Ovary (tissue), 9 donors: ENCODE results near the gene FBXO15. TPM values are rescaled to one million over a fixed set of nuclear protein-coding genes. Genes with fewer than 3 reads are reported as not detected.

Experiments
- DNase-seq, 5 donors: peaks; one replicate each; pipeline ENCODE4 v3.0.0-alpha.2; 2019 to 2020
- H3K27ac ChIP-seq, 2 donors: fragments of 200-600 bp; one replicate each; pipeline versions ENCODE4 v1.5.1 to v1.8.0; 2019 to 2022
- H3K27me3 ChIP-seq: fragments of 200-600 bp; one replicate; pipeline ENCODE4 v1.8.0; 2022
- H3K36me3 ChIP-seq: fragments of 200-600 bp; sonication (generic); one replicate; pipeline ENCODE4 v1.5.1; 2019
- H3K4me1 ChIP-seq: one replicate; pipeline ENCODE4 v1.8.1; 2013; ENCODE audit warnings: mild to moderate bottlenecking, moderate library complexity; ENCODE audit not compliant: insufficient read depth
- H3K4me3 ChIP-seq: fragments of 200-600 bp; sonication (generic); one replicate; pipeline ENCODE4 v1.5.1; 2017
- H3K9me3 ChIP-seq, 2 donors: fragments of 200-600 bp in 1 of 2; sonication (generic) in 1 of 2; one replicate each; pipeline versions ENCODE4 v1.5.1 to v1.8.1; 2013 to 2019; ENCODE audit warnings: mild to moderate bottlenecking in 1 of 2, moderate library complexity in 1 of 2
- EP300 ChIP-seq: sonication (generic); formaldehyde crosslinking; IDR thresholded peaks from one replicate; pipeline ENCODE4 v1.6.1; 2017; ENCODE audit warnings: antibody characterized with exemption
- POLR2A ChIP-seq: fragments of 450-650 bp; IDR thresholded peaks from one replicate; pipeline ENCODE4 v1.6.1; 2017; ENCODE audit warnings: antibody characterized with exemption, mild to moderate bottlenecking, moderate library complexity
- WGBS, 3 donors: extraction: QIAGEN DNeasy Blood & Tissue Kit in 1 of 3; methylation state at CpG; one replicate each; pipeline versions ENCODE4 v1.1.5 to v1.1.7; 2013 to 2017; 5-methylcytosine and 5-hydroxymethylcytosine counted together
- intact Hi-C, 4 donors: fragments of 100-400 bp; cut with DNase I; formaldehyde crosslinking; loops; one replicate each; pipeline versions ENCODE4 v1.11.0 to v1.15.1; 2022 to 2023
- polyA plus RNA-seq, 2 donors: library from polyadenylated mRNA; stranded (reverse); fragments of 200-250 nt in 1 of 2; fragments of 350-450 nt in 1 of 2; fragmentation: Illumina TruSeq in 1 of 2; extraction: RNeasy Lipid Tissue Mini Kit (QIAGEN cat#74804) in 1 of 2; gene quantifications; one replicate each; pipeline ENCODE4 v1.2.3, GENCODE V29; 2013 to 2014
- total RNA-seq, 7 donors: library from RNA; depleted of rRNA in 2 of 7; stranded (reverse); fragments of >200 nt in 2 of 7; fragmentation: NEBNext Ultra II Directional in 3 of 7; extraction: Animal tissue kit (Norgen Biotek cat#: 25700) in 3 of 7; gene quantifications; one replicate each; pipeline versions ENCODE4 v1.1.0 to v1.2.4, GENCODE V29; 2016 to 2023
- TF ChIP-seq, protein P1 (sequence below), 3 donors: fragments of 450-650 bp in 2 of 3; fragments of 200-600 bp in 1 of 3; IDR thresholded peaks; one replicate each; pipeline versions ENCODE4 v1.5.1 to v1.8.0; 2016 to 2022; ENCODE audit warnings: antibody characterized with exemption in 3 of 3, mild to moderate bottlenecking in 1 of 3
- donor health status: DM: no; HTN: no; CAD: no; lungs with moderate emphysema.
- donor health status: DM: no; HTN: no; CAD: no.
- donor health status: Bipolar disorder and iron deficiency.
- donor health status: DM: yes; HTN: yes; CAD: no.
- donor health status: DM: no; HTN: no; CAD: no.
- donor health status: DM: yes; HTN: yes; CAD: no.

The FBXO15 gene
- total and polyA plus RNA-seq, 9 donors, result 0.40 to 13.6 (median 1.1) TPM

DNA sequence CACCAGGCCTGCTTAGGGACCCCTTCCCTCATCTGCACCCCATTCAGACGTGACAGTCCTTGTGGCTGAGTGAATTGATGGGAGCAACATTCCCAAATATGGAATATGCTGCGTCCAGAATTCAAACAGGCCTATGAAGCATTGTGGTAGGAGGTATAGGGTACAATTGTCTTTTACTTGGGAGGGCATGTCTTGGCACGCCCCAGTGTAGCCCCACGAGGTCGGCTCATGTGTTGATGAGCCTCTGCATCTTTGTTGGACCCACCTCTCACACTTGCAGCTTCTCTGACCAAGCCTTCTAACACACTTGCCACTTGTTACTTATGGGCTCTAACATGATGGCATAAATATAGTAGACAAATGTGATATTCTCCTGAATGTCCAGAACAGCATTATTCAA, 2.2 kb upstream of the FBXO15 start:
- intact Hi-C loops, result loop anchor here in 1 of 4 donors (5.0 kb wide), 1 partner anchor 137 kb away; no protein-coding TSS in a partner anchor
- peaks cover 7% of the 10 kb centered on the region for H3K4me1 ChIP-seq
- WGBS, 3 donors, result 69 to 75% (median 75%) methylated on average over 5 of the region's 5 CpGs

DNA sequence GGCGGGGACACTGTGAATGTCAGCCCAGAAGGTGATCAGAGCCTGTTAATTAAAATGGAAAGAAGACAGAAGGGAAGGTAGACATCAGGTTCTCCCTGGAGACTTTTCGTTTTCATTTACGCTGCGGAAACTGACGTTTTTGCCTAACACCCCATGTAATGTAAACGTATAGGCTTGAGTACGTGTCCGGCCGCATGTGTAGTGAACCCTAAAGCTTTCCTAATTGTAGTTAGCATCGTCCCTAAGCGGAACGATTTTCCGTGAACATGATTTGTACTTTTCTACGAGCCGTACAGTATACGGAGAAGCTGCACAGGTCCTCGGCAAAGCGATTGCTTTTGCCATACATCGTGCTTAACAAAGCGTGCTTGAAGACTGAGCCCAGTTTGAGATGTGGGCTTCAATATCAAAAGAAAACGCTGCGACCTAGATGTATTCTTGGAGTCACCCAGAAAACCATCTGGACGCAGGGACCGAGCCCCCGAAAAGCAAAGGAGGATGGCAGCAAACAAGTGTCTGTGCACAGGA, 973 bp upstream of the FBXO15 start:
- intact Hi-C loops, result loop anchor here in 1 of 4 donors (5.0 kb wide), 1 partner anchor 139 kb away; no protein-coding TSS in a partner anchor
- no peaks in the 10 kb centered on the region for H3K27me3 ChIP-seq
- H3K9me3 ChIP-seq, result no peaks in the 10 kb centered on the region
- H3K27ac ChIP-seq, result peak overlapping the region in 1 of 2 donors; percentile 9
- TF ChIP-seq EP300, result no peak
- TF ChIP-seq, protein P1, sequence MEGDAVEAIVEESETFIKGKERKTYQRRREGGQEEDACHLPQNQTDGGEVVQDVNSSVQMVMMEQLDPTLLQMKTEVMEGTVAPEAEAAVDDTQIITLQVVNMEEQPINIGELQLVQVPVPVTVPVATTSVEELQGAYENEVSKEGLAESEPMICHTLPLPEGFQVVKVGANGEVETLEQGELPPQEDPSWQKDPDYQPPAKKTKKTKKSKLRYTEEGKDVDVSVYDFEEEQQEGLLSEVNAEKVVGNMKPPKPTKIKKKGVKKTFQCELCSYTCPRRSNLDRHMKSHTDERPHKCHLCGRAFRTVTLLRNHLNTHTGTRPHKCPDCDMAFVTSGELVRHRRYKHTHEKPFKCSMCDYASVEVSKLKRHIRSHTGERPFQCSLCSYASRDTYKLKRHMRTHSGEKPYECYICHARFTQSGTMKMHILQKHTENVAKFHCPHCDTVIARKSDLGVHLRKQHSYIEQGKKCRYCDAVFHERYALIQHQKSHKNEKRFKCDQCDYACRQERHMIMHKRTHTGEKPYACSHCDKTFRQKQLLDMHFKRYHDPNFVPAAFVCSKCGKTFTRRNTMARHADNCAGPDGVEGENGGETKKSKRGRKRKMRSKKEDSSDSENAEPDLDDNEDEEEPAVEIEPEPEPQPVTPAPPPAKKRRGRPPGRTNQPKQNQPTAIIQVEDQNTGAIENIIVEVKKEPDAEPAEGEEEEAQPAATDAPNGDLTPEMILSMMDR (IDR thresholded peaks at IDR 0.05), result no peak
- no peak for TF ChIP-seq POLR2A
- DNase-seq, result no peak
- peak overlapping the region; percentile 77 for H3K4me3 ChIP-seq
- peaks cover 7% of the 10 kb centered on the region for H3K4me1 ChIP-seq
- WGBS, 3 donors, result 0% methylated on average over 25 of the region's 25 CpGs
- H3K36me3 ChIP-seq, result no peaks in the 10 kb centered on the region

More for the DNA sequence above, 2.2 kb upstream of the FBXO15 start:
- no peaks in the 10 kb centered on the region for H3K27me3 ChIP-seq
- H3K4me3 ChIP-seq, result no peak overlapping the region
- H3K9me3 ChIP-seq, result no peaks in the 10 kb centered on the region
- TF ChIP-seq, protein P1 (IDR thresholded peaks at IDR 0.05), result no peak
- TF ChIP-seq EP300 (no peak), POLR2A (no peak)
- no peak for DNase-seq
- H3K27ac ChIP-seq, result no peak overlapping the region
- no peaks in the 10 kb centered on the region for H3K36me3 ChIP-seq

- intact Hi-C loops, result loop anchor here in 1 of 4 donors (5.0 kb wide), 1 partner anchor 140 kb away; no protein-coding TSS in a partner anchor
- Histone ChIP-seq H3K36me3 (no peaks in the 10 kb centered on the region), H3K27me3 (no peaks in the 10 kb centered on the region), H3K9me3 (no peaks in the 10 kb centered on the region), H3K27ac (peak overlapping the region; percentile 78 to 91), H3K4me3 (peak overlapping the region; percentile 77), H3K4me1 (peaks cover 7% of the 10 kb centered on the region)
- 0 to 1% (median 0%) methylated on average over 18 to 28 of the region's 28 CpGs for WGBS, 3 donors
- TF ChIP-seq, protein P1 (IDR thresholded peaks at IDR 0.05), result no peak
- TF ChIP-seq EP300, result no peak
- no peak for TF ChIP-seq POLR2A
- no peak for DNase-seq
These were observed 199 bp downstream of the FBXO15 start for GRCh38 chr18:74147491-74147778.

DNA sequence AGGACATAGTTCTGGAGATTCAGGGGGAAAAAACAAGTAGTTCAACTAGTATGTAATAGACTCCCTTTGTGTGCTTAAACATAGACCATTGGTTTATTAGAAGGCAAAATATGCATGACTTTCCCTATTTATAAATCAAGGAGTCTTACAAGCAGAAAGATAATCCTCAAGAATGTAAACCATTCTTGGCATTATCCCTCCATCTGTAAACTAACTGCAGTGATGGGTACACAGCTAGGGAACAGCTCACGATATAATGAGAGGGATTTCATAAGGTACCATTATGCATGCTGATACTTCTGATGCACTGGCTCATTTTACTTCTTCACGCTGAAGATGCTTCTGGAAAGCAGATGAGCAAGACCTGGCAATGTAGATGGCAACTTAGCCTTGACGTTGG, 878 bp downstream of the FBXO15 start:
- DNase-seq, result no peak
- Histone ChIP-seq H3K27me3 (no peaks in the 10 kb centered on the region), H3K9me3 (no peaks in the 10 kb centered on the region), H3K4me1 (peaks cover 7% of the 10 kb centered on the region), H3K36me3 (no peaks in the 10 kb centered on the region), H3K4me3 (no peak overlapping the region), H3K27ac (no peak overlapping the region)
- 23 to 36% (median 35%) methylated on average over 3 of the region's 3 CpGs for WGBS, 3 donors
- no peak for TF ChIP-seq POLR2A
- TF ChIP-seq, protein P1 (IDR thresholded peaks at IDR 0.05), result no peak
- no peak for TF ChIP-seq EP300
- intact Hi-C loops, result loop anchor here in 1 of 4 donors (5.0 kb wide), 1 partner anchor 141 kb away; no protein-coding TSS in a partner anchor
